Brain microvascular endothelial cell (primary cell): Measurements from ENCODE around the gene RALGPS1.

Source experiments
- DNase-seq: peaks from one replicate; pipeline ENCODE4 v3.0.0-alpha.2; 2020
- H3K27ac ChIP-seq: fragments of 250-450 bp; sonication (Bioruptor Pico); 2 replicates; pipeline ENCODE4 v1.5.1; 2020; ENCODE audit warnings: mild to moderate bottlenecking, moderate library complexity
- H3K27me3 ChIP-seq: fragments of 250-450 bp; sonication (Bioruptor Pico); replicated peaks from 2 replicates; pipeline ENCODE4 v1.5.1; 2020; ENCODE audit warnings: mild to moderate bottlenecking
- H3K36me3 ChIP-seq: fragments of 250-450 bp; sonication (Bioruptor Pico); replicated peaks from 2 replicates; pipeline ENCODE4 v1.5.1; 2020; ENCODE audit warnings: mild to moderate bottlenecking
- H3K4me3 ChIP-seq: 2 replicates; pipeline ENCODE4 v1.5.1; 2011; ENCODE audit warnings: low read depth, mild to moderate bottlenecking, control low read depth, low read length, moderate library complexity
- CTCF ChIP-seq: IDR thresholded peaks from 2 replicates; pipeline ENCODE4 v1.5.1; 2011; ENCODE audit warnings: low read depth, mild to moderate bottlenecking, moderate library complexity, low read length, control low read depth, inconsistent platforms; ENCODE audit errors: missing control alignments
- in situ Hi-C: cut with HindIII; loops from 2 replicates; pipeline ENCODE4 v1.10.0; 2017; ENCODE audit warnings: low sequenced_read_pairs, low pct_ligation_motif_present

RALGPS1 gene

DNA sequence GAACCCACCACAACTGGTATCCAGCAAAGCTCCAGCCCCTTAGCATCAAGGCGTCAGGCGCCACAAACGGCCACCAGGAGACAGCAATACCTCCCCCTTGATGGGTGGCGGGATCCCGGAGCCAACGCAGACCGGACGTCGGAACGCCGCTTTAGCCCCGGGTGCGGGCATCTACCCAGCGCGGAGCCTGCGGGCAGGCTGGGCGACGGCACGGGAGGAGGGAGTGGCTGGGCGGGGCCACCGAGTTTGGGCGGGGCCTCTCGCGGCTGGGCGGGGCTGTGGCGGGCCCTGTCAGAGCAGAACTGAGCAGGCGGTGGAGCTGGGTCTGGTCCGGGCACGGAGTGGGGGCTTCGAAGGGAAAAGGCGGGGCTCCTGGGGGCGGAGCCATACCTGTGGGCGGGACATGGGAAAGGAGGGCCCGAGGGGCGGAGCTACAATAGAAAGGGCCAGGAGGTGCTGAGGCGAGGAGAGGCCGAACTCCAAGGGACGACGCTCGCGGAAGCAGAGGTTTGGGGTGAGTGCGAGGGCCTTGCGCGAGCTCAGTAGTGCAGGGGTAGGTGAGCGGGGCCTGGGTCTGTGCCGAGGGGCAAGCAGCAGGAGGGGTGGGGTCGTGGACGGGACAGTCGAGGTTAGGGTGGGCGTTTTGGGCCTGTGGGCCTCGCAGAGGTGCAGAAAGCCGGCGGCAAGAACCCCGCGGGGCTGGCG lies 309.7 kb downstream of the RALGPS1 start:
- DNase-seq = peak; percentile 75
- Histone ChIP-seq H3K4me3 (peak overlapping the region; percentile 56), H3K27ac (no peak overlapping the region), H3K27me3 (peaks cover 6% of the 10 kb centered on the region), H3K36me3 (no peaks in the 10 kb centered on the region)
- in situ Hi-C loops = loop anchor here (25.0 kb wide), 1 partner anchor 262 kb away; no protein-coding TSS in a partner anchor
- peak; percentile 49 for TF ChIP-seq CTCF

- Histone ChIP-seq H3K27me3 (peaks cover 6% of the 10 kb centered on the region), H3K4me3 (peak overlapping the region; percentile 57), H3K27ac (no peak overlapping the region), H3K36me3 (no peaks in the 10 kb centered on the region)
- peak; percentile 89 for DNase-seq
- in situ Hi-C loops = loop anchor here (25.0 kb wide), 1 partner anchor 263 kb away; no protein-coding TSS in a partner anchor
- no peak for TF ChIP-seq CTCF
Observed at GRCh38 chr9:127224883-127225739, 310.5 kb downstream of the RALGPS1 start.

- no peak for TF ChIP-seq CTCF
- in situ Hi-C loops = no loop called here
Observed at GRCh38 chr9:127225801-127226625, 311.4 kb downstream of the RALGPS1 start.

DNA sequence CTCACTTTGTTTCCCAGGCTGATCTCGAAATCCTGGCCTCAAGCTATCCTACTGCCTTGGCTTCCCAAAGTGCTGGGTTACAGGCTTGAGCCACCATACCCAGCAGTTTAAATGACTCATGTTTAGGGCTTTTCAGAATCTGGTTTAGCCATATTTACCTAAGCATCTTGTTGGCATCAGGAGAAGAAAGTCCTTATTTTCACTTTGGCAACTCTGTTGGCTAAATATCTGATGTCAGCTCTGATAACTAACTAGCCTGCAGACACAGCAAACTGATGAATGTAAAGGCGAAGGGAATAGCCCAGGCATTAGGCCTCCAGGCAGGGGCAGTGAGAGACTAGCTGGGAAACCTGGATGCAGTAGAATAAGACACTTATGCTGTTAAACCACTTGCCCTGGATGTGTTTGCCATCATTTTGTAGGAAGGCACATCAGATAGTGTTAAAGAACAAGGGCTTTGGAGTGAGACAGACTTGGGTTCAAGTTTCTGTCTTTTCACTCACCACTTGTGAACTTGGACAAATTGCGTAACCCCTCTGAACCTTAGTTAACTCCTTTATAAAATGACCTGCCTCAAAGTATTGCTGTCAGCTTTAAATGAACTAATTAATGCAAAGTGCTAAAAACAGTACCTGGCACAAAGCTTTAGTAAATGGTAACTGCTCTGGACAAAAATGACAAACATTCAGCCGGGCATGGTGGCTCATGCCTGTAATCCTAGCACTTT lies 315.3 kb downstream of the RALGPS1 start:
- in situ Hi-C loops = no loop called here
- no peaks in the 10 kb centered on the region for H3K27me3 ChIP-seq
- TF ChIP-seq CTCF = no peak
- no peaks in the 10 kb centered on the region for H3K36me3 ChIP-seq
- DNase-seq = no peak
- H3K4me3 ChIP-seq = no peak overlapping the region
- no peak overlapping the region for H3K27ac ChIP-seq

More at GRCh38 chr9:127225801-127226625, 311.4 kb downstream of the RALGPS1 start:
- no peak overlapping the region for H3K27ac ChIP-seq
- no peaks in the 10 kb centered on the region for H3K36me3 ChIP-seq
- H3K27me3 ChIP-seq = peaks cover 6% of the 10 kb centered on the region
- peak; percentile 18 for DNase-seq
- H3K4me3 ChIP-seq = no peak overlapping the region

DNA sequence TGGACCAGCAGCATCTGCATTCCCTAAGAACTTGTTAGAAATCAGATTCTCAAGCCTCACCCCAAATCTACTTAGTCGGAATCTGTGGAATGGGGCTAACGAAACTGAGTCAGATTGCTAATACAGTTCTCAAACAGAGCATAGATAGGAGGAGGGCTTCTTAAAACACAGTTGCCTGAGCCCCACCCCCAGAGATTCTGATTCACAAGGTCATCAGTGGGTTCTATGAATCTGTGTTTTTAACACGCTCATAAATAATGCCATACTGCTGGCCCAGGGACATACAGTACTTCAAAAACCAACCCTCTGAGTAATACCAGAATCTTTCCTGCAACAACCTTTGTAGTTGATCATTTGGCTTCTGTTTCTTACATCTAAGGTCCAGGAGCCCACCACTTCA lies 317.1 kb downstream of the RALGPS1 start:
- H3K27ac ChIP-seq = no peak overlapping the region
- TF ChIP-seq CTCF = no peak
- DNase-seq = no peak
- H3K36me3 ChIP-seq = no peaks in the 10 kb centered on the region
- no peak overlapping the region for H3K4me3 ChIP-seq
- no peaks in the 10 kb centered on the region for H3K27me3 ChIP-seq
- in situ Hi-C loops = no loop called here
